ENCODE measurements around the gene EIF4ENIF1.
"Not testable (repeated sequence)": the region's sequence is repeated elsewhere in the genome, so short reads cannot be mapped to it uniquely, and the experiment has no call there.

Gene EIF4ENIF1

GRCh38 chr22:31526270-31526669 lies 36.6 kb upstream of the EIF4ENIF1 start:
- Histone ChIP-seq H3K79me2 (ENCODE audit: insufficient read depth, low read length) (peaks cover 54% of the 10 kb centered on the region), H3K9me3 (ENCODE audit: insufficient read depth, low read length) (no peaks in the 10 kb centered on the region), H3K4me3 (ENCODE audit: insufficient read depth, low read length, poor library complexity, severe bottlenecking) (no peak overlapping the region), H4K20me1 (ENCODE audit: low read depth, low read length) (no peaks in the 10 kb centered on the region), H3K36me3 (ENCODE audit: low read length) (peaks cover 5% of the 10 kb centered on the region; the same call in 1 of the 2 replicates), H2AFZ (ENCODE audit: low read depth, low read length, severe bottlenecking) (no peak overlapping the region), H3K27me3 (ENCODE audit: low read length) (no peaks in the 10 kb centered on the region), H3K9ac (ENCODE audit: low read length) (no peak overlapping the region), H3F3A (ENCODE audit: insufficient read depth) (no peaks in the 10 kb centered on the region), H3K4me2 (ENCODE audit: low read depth, low read length, poor library complexity, severe bottlenecking) (no peak overlapping the region), H3K9me2 (replicated peaks; ENCODE audit: insufficient read depth, low read length) (no peaks in the 10 kb centered on the region), H3K27ac (ENCODE audit: low read depth, low read length) (no peak overlapping the region)
- TF ChIP-seq EZH2phosphoT487 (conservative IDR thresholded peaks at IDR 0.05; ENCODE audit: low read length) (no peak), CTCF (IDR thresholded peaks at IDR 0.05; ENCODE audit: insufficient read depth, low read length, poor library complexity, severe bottlenecking) (no peak)

GRCh38 chr22:31524132-31524531 lies 34.5 kb upstream of the EIF4ENIF1 start:
- not testable (repeated sequence) for H3K9ac ChIP-seq (ENCODE audit: low read length); H4K20me1 ChIP-seq (ENCODE audit: low read depth, low read length); H3K27me3 ChIP-seq (ENCODE audit: low read length); H3F3A ChIP-seq (ENCODE audit: insufficient read depth); H3K9me3 ChIP-seq (ENCODE audit: insufficient read depth, low read length); H3K27ac ChIP-seq (ENCODE audit: low read depth, low read length); H3K36me3 ChIP-seq (ENCODE audit: low read length); H3K4me2 ChIP-seq (ENCODE audit: low read depth, low read length, poor library complexity, severe bottlenecking); H2AFZ ChIP-seq (ENCODE audit: low read depth, low read length, severe bottlenecking); H3K4me3 ChIP-seq (ENCODE audit: insufficient read depth, low read length, poor library complexity, severe bottlenecking); H3K9me2 ChIP-seq (replicated peaks; ENCODE audit: insufficient read depth, low read length)
- H3K79me2 ChIP-seq (ENCODE audit: insufficient read depth, low read length), result peaks cover 73% of the 10 kb centered on the region

DNA sequence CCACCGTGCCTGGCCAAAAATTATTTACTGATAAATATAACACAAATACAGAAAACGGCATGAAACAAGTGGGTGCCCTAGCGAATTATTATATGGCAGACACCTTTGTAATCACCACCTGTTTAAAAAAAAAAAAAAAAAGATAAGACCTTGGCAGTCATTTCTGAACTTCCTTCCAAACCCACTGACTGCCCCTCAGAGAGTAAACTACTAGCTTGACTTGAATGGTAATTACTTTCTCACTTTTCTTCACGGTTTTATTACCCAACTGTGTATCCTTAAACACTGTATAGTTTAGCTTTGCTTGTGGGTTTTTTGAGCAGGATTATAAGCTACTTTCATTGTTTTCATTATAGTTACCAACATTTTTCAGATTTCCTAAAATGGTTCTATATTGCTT lies 30.4 kb upstream of the EIF4ENIF1 start:
- no peaks in the 10 kb centered on the region for H3K9me2 ChIP-seq (replicated peaks; ENCODE audit: insufficient read depth, low read length)
- TF ChIP-seq EZH2phosphoT487 (conservative IDR thresholded peaks at IDR 0.05; ENCODE audit: low read length) (no peak), CTCF (IDR thresholded peaks at IDR 0.05; ENCODE audit: insufficient read depth, low read length, poor library complexity, severe bottlenecking) (no peak)
- H3K79me2 ChIP-seq (ENCODE audit: insufficient read depth, low read length), result peaks cover 75% of the 10 kb centered on the region
- no peaks in the 10 kb centered on the region for H3K27me3 ChIP-seq (ENCODE audit: low read length)
- H3K4me2 ChIP-seq (ENCODE audit: low read depth, low read length, poor library complexity, severe bottlenecking), result no peak overlapping the region
- no peaks in the 10 kb centered on the region for H4K20me1 ChIP-seq (ENCODE audit: low read depth, low read length)
- no peak overlapping the region for H3K9ac ChIP-seq (ENCODE audit: low read length)
- no peak overlapping the region for H3K4me3 ChIP-seq (ENCODE audit: insufficient read depth, low read length, poor library complexity, severe bottlenecking)
- H3K27ac ChIP-seq (ENCODE audit: low read depth, low read length), result no peak overlapping the region
- H2AFZ ChIP-seq (ENCODE audit: low read depth, low read length, severe bottlenecking), result no peak overlapping the region
- H3K36me3 ChIP-seq (ENCODE audit: low read length), result peaks cover 5% of the 10 kb centered on the region; the same call in 1 of the 2 replicates
- H3K9me3 ChIP-seq (ENCODE audit: insufficient read depth, low read length), result no peaks in the 10 kb centered on the region
- H3F3A ChIP-seq (ENCODE audit: insufficient read depth), result no peaks in the 10 kb centered on the region; the same call in 1 of the 2 replicates

DNA sequence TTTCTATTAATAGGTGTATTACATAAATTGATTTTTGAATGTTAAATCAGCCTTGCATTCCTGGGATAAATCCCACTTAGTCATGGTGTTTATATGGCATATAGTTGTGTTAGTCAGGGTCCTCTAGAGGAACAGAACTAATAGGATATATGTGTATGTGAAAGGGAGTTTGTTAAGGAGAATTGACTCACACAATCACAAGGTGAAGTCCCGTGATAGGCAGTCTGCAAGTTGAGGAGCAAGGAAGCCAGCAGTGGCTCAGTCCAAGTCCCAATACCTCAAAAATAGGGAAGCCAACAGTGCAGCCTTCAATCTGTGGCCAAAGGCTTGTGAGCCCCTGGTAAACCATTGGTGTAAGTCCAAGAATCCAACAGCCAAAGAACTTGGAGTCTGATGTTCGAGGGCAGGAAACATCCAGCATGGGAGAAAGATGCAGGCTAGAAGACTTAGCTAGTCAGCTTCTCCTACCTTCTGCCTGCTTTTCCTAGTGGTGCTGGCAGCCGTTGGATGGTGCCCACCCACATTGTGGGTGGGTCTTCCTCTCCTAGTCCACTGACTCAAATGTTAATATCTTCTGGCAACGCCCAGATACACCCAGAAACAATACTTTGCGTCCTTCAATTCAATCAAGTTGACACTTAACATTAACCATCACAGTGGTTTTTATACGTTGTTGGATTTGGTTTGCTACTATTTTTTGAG lies 19.6 kb upstream of the EIF4ENIF1 start:
- H3K36me3 ChIP-seq (ENCODE audit: low read length), result peaks cover 13% of the 10 kb centered on the region; the same call in 1 of the 2 replicates
- H3K27ac ChIP-seq (ENCODE audit: low read depth, low read length), result no peak overlapping the region
- peaks cover 4% of the 10 kb centered on the region; the same call in 1 of the 2 replicates for H3F3A ChIP-seq (ENCODE audit: insufficient read depth)

More for the DNA sequence above, 19.6 kb upstream of the EIF4ENIF1 start:
- Histone ChIP-seq H3K9me3 (ENCODE audit: insufficient read depth, low read length) (no peaks in the 10 kb centered on the region), H4K20me1 (ENCODE audit: low read depth, low read length) (no peaks in the 10 kb centered on the region), H3K79me2 (ENCODE audit: insufficient read depth, low read length) (peaks cover 39% of the 10 kb centered on the region), H3K4me2 (ENCODE audit: low read depth, low read length, poor library complexity, severe bottlenecking) (no peak overlapping the region), H3K9ac (ENCODE audit: low read length) (no peak overlapping the region), H3K9me2 (replicated peaks; ENCODE audit: insufficient read depth, low read length) (no peaks in the 10 kb centered on the region), H3K4me3 (ENCODE audit: insufficient read depth, low read length, poor library complexity, severe bottlenecking) (no peak overlapping the region), H3K27me3 (ENCODE audit: low read length) (no peaks in the 10 kb centered on the region), H2AFZ (ENCODE audit: low read depth, low read length, severe bottlenecking) (no peak overlapping the region)
- TF ChIP-seq CTCF (IDR thresholded peaks at IDR 0.05; ENCODE audit: insufficient read depth, low read length, poor library complexity, severe bottlenecking) (no peak), EZH2phosphoT487 (conservative IDR thresholded peaks at IDR 0.05; ENCODE audit: low read length) (no peak)

Data from SU-DHL-6 (cell line).